GM19467 (cell line): ENCODE data around the gene TRAPPC13.
"Not testable (repeated sequence)": the region's sequence is repeated elsewhere in the genome, so short reads cannot be mapped to it uniquely, and the experiment has no call there.

Source experiments
- ATAC-seq: cut with Tn5 transposase; IDR thresholded peaks from one replicate; pipeline ENCODE4 v1.9.1; 2021; ENCODE audit warnings: mild to moderate bottlenecking, moderate library complexity; ENCODE audit not compliant: unreplicated experiment

The TRAPPC13 gene, protein sequence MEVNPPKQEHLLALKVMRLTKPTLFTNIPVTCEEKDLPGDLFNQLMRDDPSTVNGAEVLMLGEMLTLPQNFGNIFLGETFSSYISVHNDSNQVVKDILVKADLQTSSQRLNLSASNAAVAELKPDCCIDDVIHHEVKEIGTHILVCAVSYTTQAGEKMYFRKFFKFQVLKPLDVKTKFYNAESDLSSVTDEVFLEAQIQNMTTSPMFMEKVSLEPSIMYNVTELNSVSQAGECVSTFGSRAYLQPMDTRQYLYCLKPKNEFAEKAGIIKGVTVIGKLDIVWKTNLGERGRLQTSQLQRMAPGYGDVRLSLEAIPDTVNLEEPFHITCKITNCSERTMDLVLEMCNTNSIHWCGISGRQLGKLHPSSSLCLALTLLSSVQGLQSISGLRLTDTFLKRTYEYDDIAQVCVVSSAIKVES

DNA sequence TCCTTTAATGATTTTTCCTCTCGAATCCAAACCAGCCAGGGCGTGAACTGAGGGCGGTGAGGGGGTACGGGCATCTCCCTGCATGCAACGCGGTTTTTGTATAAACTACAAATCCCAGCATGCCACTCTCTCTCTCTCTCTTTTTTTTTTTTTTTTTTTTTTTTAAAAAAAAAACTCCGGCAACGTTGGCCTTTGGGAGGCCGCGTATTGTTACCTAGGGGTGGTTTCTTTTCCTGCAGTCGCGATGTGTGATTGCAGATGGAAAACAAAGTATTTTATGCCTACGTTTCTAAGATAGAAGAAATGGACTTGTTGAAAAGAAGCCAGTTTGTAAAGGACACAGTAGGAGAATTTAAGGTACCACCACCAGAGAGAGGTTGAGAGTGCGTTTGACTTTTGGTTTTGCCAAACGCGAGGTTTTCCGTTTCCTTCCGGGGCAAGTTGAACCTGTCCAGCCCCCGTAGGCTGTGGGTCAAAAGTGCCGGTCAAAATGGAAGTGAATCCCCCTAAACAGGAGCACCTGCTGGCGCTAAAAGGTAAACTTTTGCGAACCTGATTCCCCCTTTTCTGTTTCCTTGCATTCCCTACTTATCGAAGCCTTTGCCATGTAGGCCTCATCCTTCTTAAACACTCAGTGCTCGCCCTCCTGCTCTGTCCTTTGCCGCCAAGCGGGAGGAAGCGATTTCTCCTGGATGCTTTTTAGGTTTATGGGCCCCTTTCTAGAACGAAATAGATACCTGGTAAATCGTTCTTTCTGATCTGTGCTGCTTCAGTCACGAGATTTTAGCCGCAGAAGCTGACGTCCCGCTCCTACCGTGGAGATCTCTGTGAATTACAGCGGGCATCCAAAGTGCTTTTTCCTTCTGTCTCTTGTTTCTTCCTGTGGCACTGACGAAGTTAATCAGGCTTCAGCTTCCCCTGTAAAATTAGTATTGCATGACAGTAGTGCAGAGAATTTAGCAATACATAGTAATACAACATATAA, at the start of gene TRAPPC13, which contains the start of gene SHLD3:
Gene TRAPPC13 (plus strand): TSS at position 457 of the 985 bp plus-strand sequence. CDS start 34 bp downstream, at position 491.
Gene SHLD3 (plus strand): TSS at position 457 of the 985 bp plus-strand sequence. CDS start 4,561 bp downstream, outside the sequence.
- peak; percentile 70 for ATAC-seq

DNA sequence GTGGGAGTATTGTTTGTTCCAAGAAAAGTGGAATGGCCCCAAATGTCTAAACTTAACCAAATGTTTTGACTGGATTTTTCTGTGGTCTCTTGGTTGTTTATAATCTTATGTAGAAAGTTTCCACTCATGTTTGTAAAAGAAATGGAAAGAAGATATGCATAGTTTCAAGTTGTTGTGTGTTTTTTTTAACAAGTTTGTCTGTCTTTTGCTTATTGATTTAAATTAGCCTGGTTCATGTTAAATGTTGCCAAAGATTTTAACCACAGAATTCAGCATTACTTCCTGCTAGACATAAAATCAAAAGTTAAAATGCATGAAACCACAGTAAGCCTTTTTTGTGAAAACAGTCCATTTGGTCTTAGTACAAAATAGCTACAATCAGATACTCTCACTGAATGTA, 47.7 kb upstream of the TRAPPC13 start:
- ATAC-seq: no peak

GRCh38 chr5:65588694-65589093, 36.1 kb upstream of the TRAPPC13 start:
- ATAC-seq: no peak

DNA sequence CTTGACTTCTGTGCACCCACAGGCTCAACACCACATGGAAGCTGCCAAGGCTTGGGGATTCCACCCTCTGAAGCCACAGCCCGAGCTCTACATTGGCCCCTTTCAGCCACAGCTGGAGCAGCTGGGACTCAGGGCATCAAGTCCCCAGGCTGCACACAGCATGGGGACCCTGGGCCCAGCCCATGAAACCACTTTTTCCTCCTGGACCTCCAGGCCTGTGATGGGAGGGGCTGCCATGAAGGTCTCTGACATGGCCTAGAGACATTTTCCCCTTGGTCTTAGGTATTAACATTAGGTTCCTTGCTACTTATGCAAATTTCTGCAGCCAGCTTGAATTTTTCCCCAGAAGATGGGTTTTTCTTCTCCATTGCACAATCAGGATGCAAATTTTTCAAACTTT, 23.1 kb upstream of the TRAPPC13 start:
- not testable (repeated sequence) for ATAC-seq

GRCh38 chr5:65611524-65611923, 13.3 kb upstream of the TRAPPC13 start:
- ATAC-seq: no peak

DNA sequence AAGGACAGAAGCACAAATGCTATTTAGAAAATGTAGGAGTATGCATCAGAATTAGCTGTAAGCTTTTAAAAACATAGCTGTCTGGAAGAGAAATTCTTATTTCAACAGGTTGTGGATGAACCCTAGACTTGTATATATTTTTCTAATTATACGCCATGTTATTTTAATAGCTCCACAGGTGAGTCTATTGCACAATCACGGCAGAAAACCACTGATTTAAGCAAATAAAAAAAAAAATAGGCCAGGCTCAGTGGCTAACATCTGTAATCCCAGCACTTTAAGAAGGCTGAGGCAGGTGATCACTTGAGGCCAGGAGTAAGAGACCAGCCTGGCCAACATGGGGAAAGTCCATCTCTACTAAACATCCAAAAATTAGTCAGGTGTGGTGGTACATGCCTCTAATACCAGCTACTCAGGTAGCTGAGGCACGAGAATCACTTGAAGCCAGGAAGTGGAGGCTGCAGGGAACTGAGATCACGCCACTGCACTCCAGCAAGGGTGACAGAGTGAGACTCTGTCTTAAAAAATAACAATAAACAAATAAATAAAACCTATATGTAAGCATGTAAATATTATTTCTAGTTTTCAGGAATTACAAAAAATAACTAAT, 12.4 kb upstream of the TRAPPC13 start:
- ATAC-seq: no peak

DNA sequence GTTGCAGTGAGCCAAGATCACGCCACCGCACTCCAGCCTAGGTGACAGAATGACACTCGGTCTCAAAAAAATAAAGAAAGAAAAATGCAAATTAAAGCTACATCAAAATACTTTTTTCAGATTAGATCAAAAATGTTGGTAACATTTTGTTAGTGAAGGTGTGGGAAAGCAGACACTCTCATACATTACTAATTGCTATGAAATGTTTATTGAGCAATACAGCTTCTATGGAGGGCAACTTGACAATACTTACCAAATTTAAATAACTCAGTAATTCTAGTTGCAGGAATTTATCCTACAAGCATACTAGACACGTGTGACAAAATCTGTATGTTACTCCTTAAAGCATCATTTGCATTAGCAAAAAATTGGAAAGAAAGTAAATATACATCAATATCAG, 4.8 kb upstream of the TRAPPC13 start:
- ATAC-seq: no peak

- ATAC-seq: not testable (repeated sequence)
Observed at GRCh38 chr5:65621961-65622360, 2.9 kb upstream of the TRAPPC13 start.

DNA sequence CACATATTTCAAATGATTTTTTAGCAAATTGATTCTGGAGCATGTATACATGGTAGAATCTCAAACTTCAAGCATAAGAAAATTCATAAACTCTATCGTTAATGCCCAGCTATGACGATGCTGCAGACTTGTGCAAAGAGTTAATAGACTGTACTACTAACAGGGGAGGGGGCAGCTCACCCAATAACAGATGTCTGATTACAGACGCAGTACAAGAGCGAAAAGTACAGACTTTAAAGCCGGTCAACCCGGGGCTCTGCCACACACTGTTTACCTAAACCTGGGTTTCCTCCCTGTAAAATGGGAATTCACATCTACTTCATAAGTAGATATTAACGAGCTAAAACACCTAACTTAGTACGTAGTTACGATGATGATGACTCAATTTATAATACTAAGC, 1.3 kb upstream of the TRAPPC13 start:
- no peak for ATAC-seq

DNA sequence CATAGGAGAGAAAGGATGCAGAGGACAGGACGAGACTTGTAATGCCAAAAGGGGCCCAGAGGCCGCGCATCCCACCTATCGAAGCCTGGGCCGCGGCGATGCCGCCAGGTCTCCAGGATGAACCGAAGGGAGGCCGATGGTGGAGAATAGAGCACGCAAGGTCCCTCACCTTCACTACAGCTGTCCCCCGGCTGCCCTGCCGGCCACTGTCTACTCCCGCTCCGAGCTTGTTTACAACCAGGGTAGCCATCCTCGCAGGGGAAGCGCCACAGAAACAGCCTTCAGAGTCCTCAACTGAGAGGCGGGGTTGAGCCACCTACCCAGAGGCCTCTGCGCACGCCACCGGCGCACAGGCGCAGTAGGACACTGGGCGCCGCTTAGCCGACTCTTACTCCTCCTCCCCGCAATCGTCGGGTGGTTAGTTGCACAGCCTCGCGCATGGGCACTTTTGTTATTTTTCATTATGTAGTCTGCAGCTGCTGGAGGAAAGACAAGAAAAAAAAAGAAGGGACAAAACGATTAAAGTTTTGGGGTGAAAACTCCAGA, 729 bp upstream of the TRAPPC13 start, which contains the start of gene TRIM23:
Gene TRIM23 (minus strand): TSS at position 309 of the 546 bp plus-strand sequence. CDS start 59 bp downstream, at position 250.
- ATAC-seq: peak; percentile 93

DNA sequence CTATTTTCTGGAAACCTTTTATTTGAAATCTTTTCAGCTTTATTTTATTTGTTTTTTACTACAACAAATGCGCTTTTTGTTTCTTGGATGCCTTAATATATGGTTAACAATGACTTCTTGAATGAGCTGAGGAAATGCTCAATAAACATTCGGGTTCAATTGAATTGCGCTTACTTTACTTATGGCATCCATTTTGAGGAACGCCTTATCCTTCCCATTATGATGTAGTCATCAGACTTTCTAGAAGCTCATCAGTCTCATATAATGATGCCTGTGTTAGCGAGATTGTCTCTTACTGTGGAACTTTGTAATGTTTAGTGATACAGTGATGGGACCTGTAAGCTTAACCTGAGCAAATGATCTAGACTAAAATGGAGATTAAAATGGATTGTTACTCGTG, 916 bp downstream of the TRAPPC13 start:
- ATAC-seq: no peak

DNA sequence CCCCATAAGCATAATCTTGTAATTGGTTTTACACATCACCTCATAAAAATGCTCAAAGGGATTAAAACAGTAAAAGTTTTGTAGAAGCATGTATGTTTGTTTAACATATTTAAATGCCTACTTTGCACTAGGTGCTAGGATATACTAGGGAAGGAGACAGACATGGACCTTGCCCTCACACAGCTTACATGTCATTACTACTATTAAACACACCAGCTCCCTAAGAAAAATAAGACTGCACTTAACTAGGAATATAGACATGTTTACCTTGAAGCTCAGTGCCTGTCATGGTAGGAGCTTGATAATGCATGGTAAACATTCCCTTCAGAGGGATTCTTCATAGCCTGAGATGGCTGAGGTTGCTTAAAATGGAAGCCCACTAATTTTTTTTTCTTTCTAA, 6.2 kb downstream of the TRAPPC13 start:
- no peak for ATAC-seq

DNA sequence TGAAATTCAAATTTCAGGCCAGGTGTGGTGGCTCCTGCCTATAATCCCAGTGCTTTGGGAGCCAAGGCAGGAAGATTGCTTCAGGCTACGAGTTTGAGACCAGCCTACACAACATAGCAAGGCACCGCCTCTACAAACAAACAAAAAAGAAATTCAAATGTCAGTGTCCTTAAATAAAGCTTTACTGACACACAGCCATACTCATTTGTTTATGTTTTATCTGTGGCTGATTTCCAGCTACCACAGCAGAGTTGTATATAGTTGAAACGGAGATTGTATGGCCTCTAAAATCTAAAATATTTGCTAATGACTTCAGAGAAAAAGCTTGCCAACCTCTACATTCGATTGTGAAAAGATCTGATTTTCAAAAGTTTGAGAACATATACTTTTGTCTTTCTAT, 15.4 kb downstream of the TRAPPC13 start:
- no peak for ATAC-seq

DNA sequence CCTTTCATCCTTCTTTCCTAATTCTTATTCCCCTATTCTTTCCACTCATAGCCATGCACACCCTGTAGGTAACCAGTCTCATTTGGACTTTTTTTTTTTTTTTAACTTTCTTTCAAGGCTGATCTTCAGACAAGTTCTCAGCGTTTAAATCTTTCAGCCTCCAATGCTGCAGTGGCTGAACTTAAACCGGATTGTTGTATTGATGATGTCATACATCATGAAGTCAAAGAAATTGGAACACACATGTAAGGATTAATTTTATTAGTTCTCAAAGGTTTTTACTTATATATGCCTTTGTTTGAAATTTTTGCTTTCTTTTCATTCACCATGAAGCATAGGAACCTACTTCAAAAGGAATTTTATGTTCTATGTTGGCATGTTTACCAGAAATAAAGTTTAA, 22.1 kb downstream of the TRAPPC13 start:
- no peak for ATAC-seq

DNA sequence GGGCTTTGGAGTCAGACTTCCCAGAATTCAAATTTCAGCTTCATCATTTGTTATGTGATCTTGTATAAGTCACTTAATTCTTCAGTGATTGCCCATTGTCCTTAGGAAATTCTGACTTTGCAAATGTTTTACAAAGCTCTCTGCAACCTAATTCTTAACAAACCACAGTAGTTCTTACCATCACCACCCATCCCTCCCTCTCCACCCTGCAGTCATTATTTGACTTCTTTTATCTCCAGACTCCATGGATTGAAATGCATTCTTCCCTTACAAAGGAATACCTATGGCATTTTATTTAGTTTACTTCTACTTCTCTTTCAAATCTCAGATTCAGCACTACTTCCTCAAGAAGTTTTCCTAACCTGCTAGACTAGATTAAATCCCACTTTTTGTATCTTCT, 23.1 kb downstream of the TRAPPC13 start:
- no peak for ATAC-seq

DNA sequence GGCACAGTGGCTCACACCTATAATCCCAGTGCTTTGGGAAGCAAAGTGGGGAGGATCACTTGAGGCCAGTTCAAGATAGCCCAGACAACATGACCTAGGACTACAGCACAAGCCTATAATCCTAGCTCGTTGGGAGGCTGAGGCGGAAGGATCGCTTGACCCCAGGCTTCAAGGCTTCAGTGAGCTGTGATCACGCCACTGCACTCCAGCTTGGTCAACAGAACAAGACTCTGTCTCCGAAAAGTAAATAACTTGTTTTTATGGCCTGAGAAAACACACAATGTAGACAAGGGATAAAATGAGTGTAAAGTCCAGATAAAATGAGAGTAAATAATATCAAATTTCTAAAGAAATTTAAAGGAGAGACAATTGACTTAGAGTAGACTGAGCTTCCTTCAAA, 26.3 kb downstream of the TRAPPC13 start:
- no peak for ATAC-seq

GRCh38 chr5:65654713-65655112, 29.9 kb downstream of the TRAPPC13 start:
- no peak for ATAC-seq

- no peak for ATAC-seq
Observed at GRCh38 chr5:65663804-65664521, 39.1 kb downstream of the TRAPPC13 start.

DNA sequence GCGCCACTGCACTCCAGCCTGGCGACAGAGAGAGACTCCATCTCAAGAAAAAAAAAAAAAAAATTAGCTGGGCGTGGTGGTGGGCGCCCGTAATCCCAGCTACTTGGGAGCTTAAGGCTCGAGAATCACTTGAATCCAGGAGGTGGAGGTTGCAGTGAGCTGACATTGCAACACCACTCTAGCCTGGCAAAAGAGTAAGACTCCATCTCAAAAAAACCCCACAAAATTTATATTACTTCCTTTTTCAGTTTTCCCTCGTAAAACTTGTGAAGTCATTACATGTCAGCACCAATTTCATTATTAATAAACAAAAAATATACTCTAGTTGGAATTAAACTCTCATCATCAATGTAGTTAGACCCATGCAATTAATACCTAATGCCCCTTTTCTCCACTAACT, 43.9 kb downstream of the TRAPPC13 start:
- ATAC-seq: no peak

- no peak for ATAC-seq
Observed at GRCh38 chr5:65672796-65673195, 48.0 kb downstream of the TRAPPC13 start.
